HG03558 (cell line): ENCODE measurements around the gene PDF.
"Not testable (repeated sequence)": the region's sequence is repeated elsewhere in the genome, so short reads cannot be mapped to it uniquely, and the experiment has no call there.

Experiments used
- ATAC-seq: cut with Tn5 transposase; IDR thresholded peaks from one replicate; pipeline ENCODE4 v1.9.1; 2021; ENCODE audit warnings: moderate number of reproducible peaks; ENCODE audit not compliant: unreplicated experiment; ENCODE audit errors: extremely low read depth

Gene PDF, protein sequence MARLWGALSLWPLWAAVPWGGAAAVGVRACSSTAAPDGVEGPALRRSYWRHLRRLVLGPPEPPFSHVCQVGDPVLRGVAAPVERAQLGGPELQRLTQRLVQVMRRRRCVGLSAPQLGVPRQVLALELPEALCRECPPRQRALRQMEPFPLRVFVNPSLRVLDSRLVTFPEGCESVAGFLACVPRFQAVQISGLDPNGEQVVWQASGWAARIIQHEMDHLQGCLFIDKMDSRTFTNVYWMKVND

DNA sequence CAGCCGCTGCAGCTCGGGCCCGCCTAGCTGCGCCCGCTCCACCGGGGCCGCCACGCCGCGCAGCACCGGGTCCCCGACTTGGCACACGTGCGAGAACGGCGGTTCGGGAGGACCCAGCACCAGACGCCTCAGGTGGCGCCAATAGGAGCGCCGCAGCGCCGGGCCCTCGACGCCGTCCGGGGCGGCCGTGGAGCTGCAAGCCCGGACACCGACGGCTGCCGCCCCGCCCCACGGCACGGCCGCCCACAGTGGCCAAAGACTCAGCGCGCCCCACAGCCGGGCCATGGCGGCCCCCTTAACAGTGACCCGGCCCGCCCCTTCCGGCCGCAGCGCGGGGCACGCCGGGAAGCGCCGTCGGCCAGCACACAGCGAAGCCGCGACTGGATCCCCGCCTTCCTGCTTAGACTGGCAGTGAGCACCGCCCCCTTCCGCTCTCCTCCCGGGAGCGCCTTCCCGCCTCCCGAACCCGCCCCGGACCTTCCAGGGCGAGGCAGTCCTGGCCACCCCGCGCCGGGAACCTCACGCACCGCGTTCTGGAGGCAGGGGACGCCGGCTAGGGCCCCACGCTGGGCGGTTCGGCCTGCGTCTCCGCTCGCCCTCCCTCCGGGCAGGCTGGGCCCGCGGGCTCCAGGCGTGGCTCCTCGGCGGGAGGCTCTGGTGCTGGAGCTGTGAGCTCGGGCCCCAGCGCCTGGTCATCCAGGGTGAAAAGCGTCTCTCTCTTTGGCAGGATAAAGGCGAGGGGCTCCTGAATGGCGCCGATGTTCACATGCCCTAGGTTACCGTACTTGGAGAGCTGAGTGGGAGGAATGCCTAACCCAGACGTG is at the start of gene PDF:
PDF (minus strand) TSS at position 303 of the 824 bp plus-strand sequence; CDS start at position 285, 18 bp downstream.
- ATAC-seq: peak; percentile 60

DNA sequence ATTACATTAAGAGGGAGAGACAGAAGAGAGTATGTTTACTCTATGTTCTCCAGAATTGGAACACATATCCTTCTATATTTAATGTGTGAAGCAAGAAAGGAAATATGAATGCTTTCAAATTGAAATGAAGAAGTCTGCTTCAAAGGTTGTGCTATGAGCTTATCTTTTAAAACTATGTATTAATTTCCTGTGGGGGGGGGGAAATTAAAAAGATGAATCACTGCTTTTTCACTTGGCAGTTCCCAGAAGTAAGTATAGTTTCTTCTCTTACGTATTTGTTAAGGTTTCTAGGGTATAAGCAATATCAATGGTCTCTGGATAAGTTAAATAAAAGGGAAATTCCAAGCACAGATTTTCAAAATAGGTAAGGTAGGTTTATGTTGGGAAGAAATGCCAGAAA is 48.4 kb upstream of the PDF start:
- no peak for ATAC-seq

DNA sequence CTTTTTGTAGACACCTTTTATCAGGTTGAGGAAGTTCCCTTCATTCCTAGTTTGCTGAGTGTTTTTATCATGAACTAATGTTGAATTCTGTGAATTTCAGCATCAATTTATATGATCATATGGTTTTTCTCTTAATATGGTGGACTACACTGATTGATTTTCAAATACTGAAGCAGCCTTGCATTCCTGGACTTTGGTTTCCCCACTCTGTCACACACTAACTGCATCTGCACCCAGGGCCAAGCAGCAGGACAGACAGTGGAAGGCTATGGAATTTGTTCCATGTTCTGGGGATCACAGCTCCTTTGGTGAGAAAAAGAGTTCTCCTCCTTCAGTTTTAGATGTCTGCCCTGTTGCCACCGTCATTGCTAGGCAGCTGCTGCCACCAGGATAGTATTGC is 47.6 kb upstream of the PDF start:
- no peak for ATAC-seq

DNA sequence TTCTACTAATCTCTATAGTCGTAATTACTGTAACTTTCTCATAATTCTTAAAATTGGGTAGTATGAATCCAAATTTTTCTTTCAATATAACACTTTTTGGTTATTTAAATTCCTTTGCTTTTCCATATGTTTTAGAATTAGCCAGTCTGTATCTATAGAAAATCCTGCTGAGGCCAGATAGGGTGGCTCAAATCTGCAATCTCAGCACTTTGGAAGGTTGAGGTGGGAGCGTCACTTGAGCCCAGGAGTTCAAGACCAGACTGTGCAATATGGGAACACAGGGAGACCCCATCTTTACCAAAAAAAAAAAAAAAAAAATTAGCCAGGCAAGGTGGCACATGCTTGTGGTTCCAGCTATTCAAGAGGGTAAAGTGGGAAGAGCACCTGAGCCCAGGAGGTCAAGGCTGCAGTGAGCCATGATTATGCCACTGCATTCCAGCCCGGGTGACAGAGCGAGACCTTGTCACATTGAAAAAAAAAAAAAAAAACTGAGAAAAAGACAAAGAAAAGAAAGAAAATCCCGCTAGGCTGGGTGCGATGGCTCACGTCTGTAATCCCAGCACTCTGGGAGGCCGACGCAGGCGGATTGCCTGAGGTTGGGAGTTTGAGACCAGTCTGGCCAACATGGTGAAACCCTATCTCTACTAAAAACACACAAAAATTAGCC is 46.1 kb upstream of the PDF start:
- no peak for ATAC-seq

DNA sequence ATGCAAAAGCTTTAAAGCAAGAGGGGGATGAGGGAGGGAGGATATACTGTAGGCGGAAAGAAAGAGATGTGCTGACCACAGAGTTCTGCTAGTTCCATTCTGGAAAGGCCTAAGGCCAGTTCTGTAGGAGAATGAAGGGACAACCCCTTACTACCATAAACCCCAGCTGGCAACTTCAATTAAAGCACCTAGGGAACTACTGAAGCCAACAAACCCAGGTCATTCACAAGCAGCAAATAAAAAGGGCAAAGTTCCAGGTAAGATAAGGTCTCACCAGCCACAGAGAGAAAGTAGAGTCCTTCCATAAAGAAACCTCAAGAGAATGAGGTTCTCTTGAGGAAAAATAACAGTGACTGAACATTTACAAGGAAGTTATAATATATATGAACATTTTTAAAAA is 42.6 kb upstream of the PDF start:
- ATAC-seq: no peak

- no peak for ATAC-seq
Observed at GRCh38 chr16:69371564-69371963, 41.2 kb upstream of the PDF start.

DNA sequence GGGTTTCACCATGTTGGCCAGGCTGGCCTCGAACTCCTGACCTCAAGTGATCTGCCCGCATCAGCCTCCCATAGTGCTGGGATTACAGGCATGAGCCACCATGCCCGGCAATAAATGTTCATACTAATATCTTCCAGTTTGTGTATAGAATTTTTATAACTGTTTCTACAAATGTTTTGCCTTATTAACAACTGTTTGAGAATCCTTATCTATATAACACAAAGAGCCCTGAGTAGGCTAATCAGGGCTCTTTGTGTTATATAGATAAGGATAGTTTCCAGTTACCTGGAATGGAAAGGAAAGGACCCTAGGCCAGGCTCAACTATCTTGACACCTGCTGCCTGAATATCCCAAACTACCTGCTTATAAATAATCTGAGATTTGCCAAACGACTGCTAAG is 38.5 kb upstream of the PDF start:
- ATAC-seq: no peak

DNA sequence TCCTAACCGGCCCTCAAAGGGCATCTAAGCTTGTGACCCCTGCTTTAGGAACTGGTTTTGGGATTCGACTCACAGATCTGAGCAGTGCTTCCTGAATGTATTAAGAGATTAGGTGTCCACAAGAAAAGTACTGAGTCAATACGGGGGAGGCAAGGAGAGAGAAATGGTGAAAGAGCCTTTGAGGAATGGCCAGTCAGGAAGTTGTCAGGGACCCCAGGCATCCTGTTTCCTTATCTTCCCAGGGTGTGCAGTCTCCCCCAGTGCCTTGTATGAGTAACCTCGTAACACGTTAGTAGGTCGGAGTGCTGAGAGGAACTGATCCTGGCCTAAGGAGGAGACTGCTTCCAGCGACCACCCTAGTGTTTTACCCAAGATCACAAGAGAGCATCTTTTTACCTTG is 37.6 kb upstream of the PDF start:
- ATAC-seq: no peak

DNA sequence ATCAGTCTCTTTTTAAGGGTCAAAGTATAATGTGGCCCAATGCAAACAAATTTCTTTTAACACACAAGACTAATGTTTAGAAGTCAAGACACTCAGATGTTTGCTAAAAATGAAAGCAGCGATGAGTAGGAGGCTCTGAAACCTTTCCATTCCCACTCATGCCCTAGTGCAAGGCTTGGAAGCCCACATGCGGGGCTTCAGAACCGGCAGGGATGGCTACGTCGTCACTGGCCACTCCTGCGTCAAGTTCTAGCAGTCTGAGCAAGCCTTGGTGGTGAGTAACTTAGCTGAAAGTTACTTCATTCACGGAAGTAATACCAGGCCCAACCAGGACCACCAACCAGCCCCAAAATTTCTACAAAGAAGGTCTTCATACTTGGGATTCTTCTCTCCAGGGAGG is 36.0 kb upstream of the PDF start:
- ATAC-seq: no peak

- ATAC-seq: no peak
Observed at GRCh38 chr16:69365901-69366300, 35.5 kb upstream of the PDF start.

DNA sequence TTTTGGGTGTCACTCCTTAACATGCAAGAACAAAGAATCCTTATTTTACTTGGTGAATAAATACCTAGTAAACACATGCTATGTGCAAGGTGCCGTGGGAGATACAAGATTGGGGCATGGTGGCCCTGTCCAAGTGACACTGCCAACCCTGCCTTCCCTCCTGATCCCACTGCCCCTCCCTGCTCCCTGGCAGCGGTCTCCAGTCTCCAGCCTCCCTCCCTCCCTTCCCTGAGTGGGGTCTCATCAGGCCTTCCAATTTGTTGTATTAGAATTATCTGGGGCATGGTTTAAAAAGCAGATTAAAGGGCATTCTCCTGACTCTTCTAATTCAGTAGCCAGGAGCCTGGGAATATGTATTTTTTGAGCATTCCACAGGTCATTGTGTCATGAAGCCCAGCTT is 33.7 kb upstream of the PDF start:
- ATAC-seq: no peak

DNA sequence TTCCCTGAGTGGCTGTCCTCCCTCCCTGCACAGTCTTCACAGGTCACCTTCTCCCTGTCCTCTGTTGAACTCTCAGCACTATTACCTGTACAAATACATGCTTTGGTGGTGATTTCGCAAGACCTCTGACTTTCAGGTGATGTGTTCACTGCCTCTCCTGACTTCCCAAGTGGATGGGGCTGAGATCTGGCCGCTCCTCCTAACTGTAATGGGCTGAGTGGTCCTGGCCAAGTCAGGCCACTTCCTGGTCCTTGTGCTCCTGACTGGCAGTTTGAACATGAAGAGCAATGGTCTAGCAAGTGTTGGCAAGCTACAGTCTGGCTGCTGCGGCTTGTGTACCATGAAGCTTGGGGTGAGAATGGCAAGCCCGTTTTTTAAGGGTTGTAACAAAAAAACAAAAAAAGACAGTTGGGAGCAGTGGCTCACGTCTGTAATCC is 32.9 kb upstream of the PDF start:
- no peak for ATAC-seq

- not testable (repeated sequence) for ATAC-seq
Observed at GRCh38 chr16:69360070-69360469, 29.7 kb upstream of the PDF start.

DNA sequence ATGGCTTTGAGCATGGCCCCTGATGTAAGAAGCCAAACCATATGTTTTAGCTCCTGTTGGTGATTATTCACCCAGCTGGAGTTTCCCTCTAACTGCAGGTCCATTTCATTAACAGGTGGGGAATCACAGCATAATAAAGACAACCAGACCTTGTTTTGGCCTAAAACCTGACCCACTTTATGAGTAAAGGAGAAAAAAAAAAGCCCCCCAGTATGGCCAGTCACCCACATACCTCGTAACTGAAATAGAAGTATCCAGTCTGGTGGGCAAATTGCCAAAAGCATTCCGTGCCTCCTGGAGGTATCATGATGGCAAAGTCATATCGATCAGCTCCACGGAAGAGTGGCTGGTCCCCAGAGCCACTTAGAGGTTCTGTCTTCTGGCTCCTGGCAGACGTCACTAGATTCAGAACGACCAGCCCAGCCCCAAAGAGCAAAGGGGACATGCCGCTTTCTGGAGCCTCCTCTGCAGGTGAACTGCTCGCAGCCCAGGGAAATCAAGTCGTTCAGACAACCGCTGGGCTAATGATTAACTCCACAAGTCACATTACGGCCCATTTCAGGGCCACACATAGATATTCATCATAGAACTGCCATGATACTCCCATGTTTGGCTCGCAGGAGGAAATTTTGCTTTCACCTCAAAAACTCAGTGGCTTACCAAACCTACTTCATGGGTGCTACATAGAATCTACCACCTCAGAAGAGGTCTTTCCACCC is 21.1 kb upstream of the PDF start, which contains the start of gene TMED6:
TMED6 (minus strand) TSS at position 478 of the 719 bp plus-strand sequence; CDS start at position 445, 33 bp downstream.
- no peak for ATAC-seq

GRCh38 chr16:69350536-69351133 is 20.2 kb upstream of the PDF start:
- no peak for ATAC-seq

DNA sequence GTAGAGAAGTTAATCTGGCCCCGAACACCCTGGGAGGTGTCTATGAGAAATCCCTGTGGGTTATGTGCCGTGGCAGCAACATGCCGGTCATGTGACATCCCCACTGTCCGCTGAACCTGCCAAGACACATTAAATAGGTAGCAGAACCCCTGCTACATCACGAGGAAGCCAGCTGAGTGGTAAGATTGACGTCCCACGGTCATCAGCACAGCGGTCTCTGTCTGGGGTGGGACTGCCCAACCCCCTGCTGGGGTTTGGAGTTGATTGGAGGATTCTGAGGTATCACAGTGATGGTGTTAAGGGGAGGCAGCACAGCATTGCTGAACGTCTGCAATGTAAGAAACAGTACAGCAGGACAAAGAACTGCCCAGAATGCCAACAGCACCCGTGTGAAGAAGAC is 19.1 kb upstream of the PDF start:
- ATAC-seq: no peak

DNA sequence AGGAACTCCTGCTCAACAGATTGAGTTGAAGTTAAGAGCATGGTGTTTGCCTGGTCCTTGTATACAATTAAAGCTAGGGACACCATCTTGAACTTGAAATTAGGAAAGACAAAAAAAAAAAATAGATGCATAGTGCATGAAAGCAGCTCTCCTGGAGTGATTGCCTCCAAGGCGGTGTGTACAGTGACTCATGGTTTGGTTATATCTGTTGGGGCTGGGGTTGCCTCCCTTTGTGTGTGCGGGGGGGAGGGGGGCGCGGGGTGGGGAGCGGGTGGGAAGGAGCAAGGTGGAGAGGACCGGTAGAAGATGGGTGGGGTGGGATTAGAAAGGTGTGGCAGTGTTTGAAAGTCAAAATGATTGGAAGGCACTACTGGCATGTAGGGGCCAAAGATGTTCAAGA is 17.8 kb upstream of the PDF start:
- no peak for ATAC-seq

DNA sequence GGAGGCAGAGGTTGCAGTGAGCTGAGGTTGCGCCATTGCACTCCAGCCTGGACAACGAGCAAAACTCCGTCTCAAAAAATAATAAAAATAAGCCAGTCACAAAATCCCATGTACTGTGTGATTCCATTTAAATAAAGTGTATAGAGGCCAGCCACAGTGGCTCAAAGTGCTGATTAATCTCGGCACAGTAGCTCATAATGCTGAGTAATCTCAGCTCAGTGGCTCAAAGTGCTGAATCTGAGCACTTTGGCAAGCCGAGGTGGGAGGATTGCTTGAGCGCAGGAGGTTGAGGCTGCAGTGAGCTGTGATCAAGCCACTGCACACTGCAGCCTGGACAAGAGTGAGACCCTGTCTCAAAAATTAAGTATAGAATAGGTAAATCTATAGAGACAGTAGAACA is 16.3 kb upstream of the PDF start:
- no peak for ATAC-seq

GRCh38 chr16:69345923-69346322 is 15.5 kb upstream of the PDF start:
- no peak for ATAC-seq

DNA sequence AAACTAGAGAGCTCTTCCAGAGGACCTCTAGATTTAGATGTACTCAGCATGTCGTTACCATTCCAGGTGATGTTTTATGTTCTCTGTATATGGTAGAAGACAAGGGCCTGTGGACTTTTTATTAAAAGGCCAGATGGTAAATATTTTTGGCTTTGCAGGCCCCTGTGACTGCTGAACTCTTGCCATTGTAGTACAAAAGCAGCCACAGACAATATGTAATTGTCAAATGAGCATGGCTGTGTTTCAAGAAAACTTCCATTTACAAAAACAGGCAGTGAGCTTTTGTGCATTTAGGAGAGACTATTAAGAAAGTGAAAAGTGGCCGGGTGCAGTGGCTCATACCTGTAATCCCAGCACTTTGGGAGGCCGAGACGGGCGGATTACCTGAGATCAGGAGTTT is 13.8 kb upstream of the PDF start:
- ATAC-seq: no peak
